Measurements from ENCODE around the gene DAPK3.

DAPK3 gene

DNA sequence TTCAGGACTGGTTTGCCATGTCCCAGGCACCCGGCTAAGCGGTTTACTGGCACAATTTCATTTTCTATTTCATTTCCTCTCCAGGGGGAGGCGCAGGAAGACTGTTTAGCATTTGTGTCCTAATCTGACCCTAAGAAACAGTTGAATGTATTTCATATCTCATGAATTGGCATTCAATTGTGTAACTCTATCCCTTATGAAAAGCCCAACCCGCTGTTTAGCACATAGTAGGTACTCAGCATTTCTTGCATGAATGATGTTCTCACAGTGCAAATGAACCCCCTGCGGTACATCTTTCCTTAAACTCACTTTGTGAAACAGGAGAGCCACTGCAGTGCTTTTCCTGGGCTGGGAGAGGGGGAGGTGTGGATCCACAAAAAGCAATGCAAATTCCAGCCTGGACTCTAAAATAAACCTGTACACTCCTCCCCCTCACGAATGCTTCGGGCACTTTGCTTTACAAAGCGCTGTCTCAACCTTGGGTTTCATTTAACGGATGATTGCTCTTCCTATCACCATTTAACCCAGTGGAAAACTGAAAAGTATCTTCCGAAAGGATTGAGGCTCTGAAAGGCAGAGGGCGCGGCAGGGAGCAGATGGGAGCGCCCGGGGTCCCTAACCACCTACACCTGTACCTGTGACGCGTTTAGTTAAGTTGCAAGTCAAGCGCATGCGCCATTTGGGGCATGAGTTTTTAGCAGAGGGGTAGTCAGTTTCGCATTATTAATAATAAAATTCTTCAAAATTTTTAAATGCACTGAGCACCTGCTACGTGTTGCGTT, 15.6 kb upstream of the DAPK3 start:
- Histone ChIP-seq H3F3A (ENCODE audit: control insufficient read depth, insufficient read depth) (peaks cover 56% of the 10 kb centered on the region), H3K36me3 (ENCODE audit: control insufficient read depth, low read length) (peaks cover 38% of the 10 kb centered on the region), H3K79me2 (ENCODE audit: control insufficient read depth, low read length) (peaks cover 39% of the 10 kb centered on the region), H3K27ac (ENCODE audit: low read depth, low read length) (peak overlapping the region; percentile 89), H4K20me1 (ENCODE audit: control insufficient read depth, insufficient read depth, low read depth, low read length) (peaks cover 35% of the 10 kb centered on the region), H3K9me3 (ENCODE audit: control insufficient read depth, insufficient read depth, low read length) (no peaks in the 10 kb centered on the region), H3K27me3 (ENCODE audit: control insufficient read depth, low read length) (no peaks in the 10 kb centered on the region), H3K4me2 (ENCODE audit: low read length) (peak overlapping the region; percentile 95), H3K4me1 (ENCODE audit: control insufficient read depth, low read length) (peaks cover 67% of the 10 kb centered on the region), H3K4me3 (ENCODE audit: low read length) (peak overlapping the region; percentile 99), H3K9me2 (replicated peaks; ENCODE audit: control insufficient read depth, low read length) (no peaks in the 10 kb centered on the region)
- TF ChIP-seq EZH2phosphoT487 (IDR thresholded peaks at IDR 0.05; ENCODE audit: borderline replicate concordance, low read length), result no peak
- TF ChIP-seq, protein P1, sequence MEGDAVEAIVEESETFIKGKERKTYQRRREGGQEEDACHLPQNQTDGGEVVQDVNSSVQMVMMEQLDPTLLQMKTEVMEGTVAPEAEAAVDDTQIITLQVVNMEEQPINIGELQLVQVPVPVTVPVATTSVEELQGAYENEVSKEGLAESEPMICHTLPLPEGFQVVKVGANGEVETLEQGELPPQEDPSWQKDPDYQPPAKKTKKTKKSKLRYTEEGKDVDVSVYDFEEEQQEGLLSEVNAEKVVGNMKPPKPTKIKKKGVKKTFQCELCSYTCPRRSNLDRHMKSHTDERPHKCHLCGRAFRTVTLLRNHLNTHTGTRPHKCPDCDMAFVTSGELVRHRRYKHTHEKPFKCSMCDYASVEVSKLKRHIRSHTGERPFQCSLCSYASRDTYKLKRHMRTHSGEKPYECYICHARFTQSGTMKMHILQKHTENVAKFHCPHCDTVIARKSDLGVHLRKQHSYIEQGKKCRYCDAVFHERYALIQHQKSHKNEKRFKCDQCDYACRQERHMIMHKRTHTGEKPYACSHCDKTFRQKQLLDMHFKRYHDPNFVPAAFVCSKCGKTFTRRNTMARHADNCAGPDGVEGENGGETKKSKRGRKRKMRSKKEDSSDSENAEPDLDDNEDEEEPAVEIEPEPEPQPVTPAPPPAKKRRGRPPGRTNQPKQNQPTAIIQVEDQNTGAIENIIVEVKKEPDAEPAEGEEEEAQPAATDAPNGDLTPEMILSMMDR (IDR thresholded peaks at IDR 0.05; ENCODE audit: low read depth, low read length, poor library complexity, severe bottlenecking), result peak; percentile 78

- Histone ChIP-seq H3K9me3 (ENCODE audit: control insufficient read depth, insufficient read depth, low read length) (no peaks in the 10 kb centered on the region), H3K4me1 (ENCODE audit: control insufficient read depth, low read length) (peaks cover 69% of the 10 kb centered on the region), H4K20me1 (ENCODE audit: control insufficient read depth, insufficient read depth, low read depth, low read length) (peaks cover 41% of the 10 kb centered on the region), H3F3A (ENCODE audit: control insufficient read depth, insufficient read depth) (peaks cover 62% of the 10 kb centered on the region), H3K36me3 (ENCODE audit: control insufficient read depth, low read length) (peaks cover 45% of the 10 kb centered on the region), H3K79me2 (ENCODE audit: control insufficient read depth, low read length) (peaks cover 46% of the 10 kb centered on the region), H3K9me2 (replicated peaks; ENCODE audit: control insufficient read depth, low read length) (no peaks in the 10 kb centered on the region), H3K4me2 (ENCODE audit: low read length) (peak overlapping the region; percentile 95), H3K4me3 (ENCODE audit: low read length) (peak overlapping the region; percentile 99), H3K27ac (ENCODE audit: low read depth, low read length) (peak overlapping the region; percentile 89), H3K27me3 (ENCODE audit: control insufficient read depth, low read length) (no peaks in the 10 kb centered on the region)
- TF ChIP-seq, protein P1 (IDR thresholded peaks at IDR 0.05; ENCODE audit: low read depth, low read length, poor library complexity, severe bottlenecking), result no peak
- TF ChIP-seq EZH2phosphoT487 (IDR thresholded peaks at IDR 0.05; ENCODE audit: borderline replicate concordance, low read length), result no peak
These were observed 14.9 kb upstream of the DAPK3 start for GRCh38 chr19:3985643-3986259.

DNA sequence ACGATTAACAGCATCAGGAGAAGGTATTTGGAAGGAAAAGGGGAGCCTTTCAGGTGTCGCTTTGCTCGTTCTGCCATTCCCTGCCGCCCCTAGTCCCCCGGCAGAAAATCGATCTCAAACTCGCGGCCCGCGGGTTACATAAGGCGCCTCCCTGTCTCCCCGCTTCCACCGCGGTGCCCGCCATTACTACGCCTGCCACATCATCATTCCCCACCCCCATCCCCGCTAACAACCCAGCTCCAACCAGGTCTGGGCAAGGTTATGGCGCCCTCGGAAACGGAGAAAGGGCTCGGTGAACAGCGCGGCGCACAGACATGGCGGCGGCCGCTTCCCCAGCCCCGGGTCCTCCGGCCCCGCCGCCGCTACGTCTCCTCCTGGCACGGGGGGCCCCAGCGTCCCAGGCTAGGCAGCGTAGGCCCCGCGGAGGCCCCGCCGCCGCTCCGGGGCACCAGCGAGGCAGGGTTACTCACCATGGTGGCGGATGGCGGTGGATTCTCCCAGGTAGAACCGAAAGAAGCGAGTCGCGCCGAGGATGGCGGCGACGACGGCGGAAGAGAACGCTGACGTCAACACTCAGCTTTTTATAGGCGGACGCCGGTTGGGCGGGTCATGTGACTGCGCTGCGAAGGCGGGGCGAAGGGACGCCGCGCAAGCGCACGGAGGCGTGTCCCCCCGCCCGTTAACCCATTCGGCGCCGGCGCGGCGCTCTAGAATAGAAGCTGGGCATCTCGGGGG, 14.2 kb upstream of the DAPK3 start, which contains the start of gene EEF2:
Gene EEF2 (minus strand): TSS at position 556 of the 735 bp plus-strand sequence. CDS start 83 bp downstream, at position 473.
- peaks cover 51% of the 10 kb centered on the region for H3K36me3 ChIP-seq (ENCODE audit: control insufficient read depth, low read length)
- H3K9me2 ChIP-seq (replicated peaks; ENCODE audit: control insufficient read depth, low read length), result no peaks in the 10 kb centered on the region
- peaks cover 65% of the 10 kb centered on the region for H3K4me1 ChIP-seq (ENCODE audit: control insufficient read depth, low read length)
- no peaks in the 10 kb centered on the region for H3K27me3 ChIP-seq (ENCODE audit: control insufficient read depth, low read length)
- peak within 1 kb of the TSS; percentile 95 for H3K4me2 ChIP-seq (ENCODE audit: low read length)
- no peak for TF ChIP-seq EZH2phosphoT487 (IDR thresholded peaks at IDR 0.05; ENCODE audit: borderline replicate concordance, low read length)
- TF ChIP-seq, protein P1 (IDR thresholded peaks at IDR 0.05; ENCODE audit: low read depth, low read length, poor library complexity, severe bottlenecking), result no peak
- H3K4me3 ChIP-seq (ENCODE audit: low read length), result peak within 1 kb of the TSS; percentile 99
- peaks cover 46% of the 10 kb centered on the region for H4K20me1 ChIP-seq (ENCODE audit: control insufficient read depth, insufficient read depth, low read depth, low read length)
- peak within 1 kb of the TSS; percentile 89 for H3K27ac ChIP-seq (ENCODE audit: low read depth, low read length)
- no peaks in the 10 kb centered on the region for H3K9me3 ChIP-seq (ENCODE audit: control insufficient read depth, insufficient read depth, low read length)
- peaks cover 53% of the 10 kb centered on the region for H3K79me2 ChIP-seq (ENCODE audit: control insufficient read depth, low read length)
- peaks cover 68% of the 10 kb centered on the region for H3F3A ChIP-seq (ENCODE audit: control insufficient read depth, insufficient read depth)

Measured in DOHH2 (cell line).